A673 (cell line): ENCODE measurements around the gene AHRR.

Source experiments
- EZH2 ChIP-seq: fragments of 200-600 bp; sonication (generic); IDR thresholded peaks from 2 replicates; pipeline ENCODE4 v1.6.1; 2017; ENCODE audit warnings: borderline replicate concordance, low read depth, mild to moderate bottlenecking, mixed read lengths, antibody characterized with exemption, low read length; ENCODE audit not compliant: poor library complexity, severe bottlenecking
- TF ChIP-seq, protein P1 (sequence below): fragments of 300-800, 200-600 bp; sonication (generic); conservative IDR thresholded peaks from 2 replicates; pipeline ENCODE4 v1.5.1; 2017; ENCODE audit warnings: low read depth, mild to moderate bottlenecking, antibody characterized with exemption, low read length, moderate library complexity, mixed read lengths

DNA sequence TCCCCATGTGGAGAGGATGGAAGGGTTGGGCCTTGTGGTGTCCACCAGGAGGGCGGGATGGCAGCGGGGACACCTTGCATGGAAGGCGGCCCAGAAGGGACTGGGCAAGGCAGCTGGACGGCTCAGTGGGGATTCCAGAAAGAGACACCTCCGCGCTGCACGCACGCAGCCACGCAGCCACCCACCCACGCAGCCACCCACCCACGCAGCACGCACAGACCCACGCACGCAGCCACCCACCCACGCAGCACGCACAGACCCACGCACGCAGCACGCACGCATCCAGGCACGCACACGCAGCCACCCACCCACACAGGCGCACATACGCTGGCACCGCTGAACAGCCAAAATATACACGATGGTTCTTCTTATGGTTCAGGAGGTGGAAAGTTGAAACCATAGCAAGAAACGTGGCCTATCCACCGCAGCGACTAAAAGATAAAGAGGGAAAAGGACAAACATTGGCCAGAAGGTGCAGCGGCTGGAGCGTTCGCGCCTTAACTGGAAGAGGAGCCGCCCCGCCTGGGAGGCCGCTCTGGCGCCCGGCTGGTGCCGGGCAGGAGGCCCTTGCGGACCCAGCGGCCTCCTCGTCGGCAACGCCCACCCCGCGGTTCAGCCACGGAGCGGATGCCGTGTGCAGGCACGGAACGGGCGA, 99.2 kb downstream of the AHRR start:
- TF ChIP-seq, protein P1, sequence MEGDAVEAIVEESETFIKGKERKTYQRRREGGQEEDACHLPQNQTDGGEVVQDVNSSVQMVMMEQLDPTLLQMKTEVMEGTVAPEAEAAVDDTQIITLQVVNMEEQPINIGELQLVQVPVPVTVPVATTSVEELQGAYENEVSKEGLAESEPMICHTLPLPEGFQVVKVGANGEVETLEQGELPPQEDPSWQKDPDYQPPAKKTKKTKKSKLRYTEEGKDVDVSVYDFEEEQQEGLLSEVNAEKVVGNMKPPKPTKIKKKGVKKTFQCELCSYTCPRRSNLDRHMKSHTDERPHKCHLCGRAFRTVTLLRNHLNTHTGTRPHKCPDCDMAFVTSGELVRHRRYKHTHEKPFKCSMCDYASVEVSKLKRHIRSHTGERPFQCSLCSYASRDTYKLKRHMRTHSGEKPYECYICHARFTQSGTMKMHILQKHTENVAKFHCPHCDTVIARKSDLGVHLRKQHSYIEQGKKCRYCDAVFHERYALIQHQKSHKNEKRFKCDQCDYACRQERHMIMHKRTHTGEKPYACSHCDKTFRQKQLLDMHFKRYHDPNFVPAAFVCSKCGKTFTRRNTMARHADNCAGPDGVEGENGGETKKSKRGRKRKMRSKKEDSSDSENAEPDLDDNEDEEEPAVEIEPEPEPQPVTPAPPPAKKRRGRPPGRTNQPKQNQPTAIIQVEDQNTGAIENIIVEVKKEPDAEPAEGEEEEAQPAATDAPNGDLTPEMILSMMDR: no peak
- TF ChIP-seq EZH2: no peak
